OCI-LY3 (cell line): ENCODE results near the gene FADS1.

ENCODE experiments used
- H2AFZ ChIP-seq: fragments of 200-600, 300-600 bp; shearing (Covaris generic); 2 replicates; pipeline ENCODE4 v1.6.0; 2014; ENCODE audit warnings: antibody characterized with exemption, low read depth, low read length
- H3K27ac ChIP-seq: fragments of 200-600, 300-600 bp; sonication (generic); 2 replicates; pipeline ENCODE4 v1.5.1; 2014; ENCODE audit warnings: mild to moderate bottlenecking, low read length, moderate library complexity, mixed read lengths
- H3K27me3 ChIP-seq: fragments of 200-600, 300-600 bp; sonication (generic); 2 replicates; pipeline ENCODE4 v1.6.1; 2014; ENCODE audit warnings: low read depth, low read length, mixed read lengths
- H3K36me3 ChIP-seq: fragments of 200-600, 300-600 bp; sonication (generic); replicated peaks from 2 replicates; pipeline ENCODE3; 2014; ENCODE audit warnings: low read depth, low read length, mixed read lengths
- H3K4me1 ChIP-seq: fragments of 300-600, 200-600 bp; sonication (generic); 2 replicates; pipeline ENCODE4 v1.6.1; 2014; ENCODE audit warnings: low read length, mixed read lengths
- H3K4me2 ChIP-seq: fragments of 200-600, 300-600 bp; sonication (generic); 2 replicates; pipeline ENCODE4 v1.6.1; 2014; ENCODE audit warnings: low read length, mixed read lengths
- H3K4me3 ChIP-seq: fragments of 300-600, 200-600 bp; sonication (generic); 2 replicates; pipeline ENCODE4 v1.5.1; 2014; ENCODE audit warnings: antibody characterized with exemption, mild to moderate bottlenecking, low read length, moderate library complexity
- H3K79me2 ChIP-seq: fragments of 300-600, 200-600 bp; shearing (Covaris generic); 2 replicates; pipeline ENCODE4 v1.6.1; 2014; ENCODE audit warnings: mild to moderate bottlenecking, low read length, mixed read lengths
- H3K9ac ChIP-seq: fragments of 300-600, 200-600 bp; shearing (Covaris generic); 2 replicates; pipeline ENCODE4 v1.6.0; 2014; ENCODE audit warnings: mild to moderate bottlenecking, low read length, moderate library complexity
- H3K9me3 ChIP-seq: fragments of 200-600, 300-600 bp; shearing (Covaris generic); 2 replicates; pipeline ENCODE4 v1.6.1; 2014; ENCODE audit warnings: low read length, mixed read lengths; ENCODE audit not compliant: insufficient read depth
- H4K20me1 ChIP-seq: fragments of 200-600, 300-600 bp; sonication (generic); 2 replicates; pipeline ENCODE4 v1.6.1; 2016; ENCODE audit warnings: low read length, mixed read lengths; ENCODE audit not compliant: insufficient read depth
- EZH2phosphoT487 ChIP-seq: fragments of 200-600 bp; shearing (Covaris generic); IDR thresholded peaks from 2 replicates; pipeline ENCODE4 v1.6.1; 2018; ENCODE audit warnings: antibody characterized with exemption, mixed run types, low read depth
- TF ChIP-seq, protein P1 (sequence below): fragments of 200-600, 300-600 bp; sonication (generic); IDR thresholded peaks from 2 replicates; pipeline ENCODE4 v1.5.1; 2014; ENCODE audit warnings: antibody characterized with exemption, low read length, low read depth

The FADS1 gene

DNA sequence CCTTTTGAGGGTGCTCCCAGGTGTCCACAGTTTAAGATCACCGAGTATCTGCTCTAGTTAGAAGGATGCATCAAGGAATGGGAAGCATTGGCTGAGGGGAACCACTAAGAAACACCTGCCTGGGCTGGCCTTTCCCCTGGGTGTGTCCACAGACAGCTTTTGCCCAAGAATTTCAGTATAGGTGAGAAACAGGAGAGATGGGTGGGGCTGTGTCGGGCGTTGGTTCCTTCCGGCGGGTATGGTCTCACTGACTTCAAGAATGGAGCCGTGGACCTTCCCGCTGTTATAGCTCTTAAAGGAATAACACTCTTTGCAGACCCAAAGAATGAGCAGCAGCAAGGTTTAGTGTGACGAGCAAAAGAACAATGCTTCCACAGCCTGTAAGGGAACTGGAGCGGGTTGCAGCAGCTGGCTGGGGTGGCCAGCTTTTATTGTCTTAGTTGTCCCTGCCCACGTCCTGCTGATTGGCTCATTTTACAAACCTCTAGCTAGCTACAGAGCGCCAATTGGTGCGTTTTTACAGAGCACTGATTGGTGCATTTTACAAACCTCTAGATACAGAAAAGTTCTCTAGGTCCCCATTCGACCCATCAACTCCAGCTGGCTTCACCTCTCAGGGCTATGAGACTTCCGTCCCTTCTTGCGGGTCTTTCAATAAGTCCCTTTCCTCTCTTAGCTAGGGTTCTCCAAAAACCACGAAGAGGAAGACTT, 2.4 kb downstream of the FADS1 start:
- peaks cover 42% of the 10 kb centered on the region for H3K79me2 ChIP-seq
- peak overlapping the region; percentile 83 for H3K27ac ChIP-seq
- H3K36me3 ChIP-seq: peaks cover 45% of the 10 kb centered on the region
- H3K27me3 ChIP-seq: no peaks in the 10 kb centered on the region
- no peaks in the 10 kb centered on the region for H4K20me1 ChIP-seq
- no peaks in the 10 kb centered on the region for H3K9me3 ChIP-seq
- no peak overlapping the region for H2AFZ ChIP-seq
- H3K4me3 ChIP-seq: peak overlapping the region; percentile 91
- peaks cover 17% of the 10 kb centered on the region for H3K4me1 ChIP-seq
- peak overlapping the region; percentile 81 for H3K4me2 ChIP-seq
- TF ChIP-seq, protein P1, sequence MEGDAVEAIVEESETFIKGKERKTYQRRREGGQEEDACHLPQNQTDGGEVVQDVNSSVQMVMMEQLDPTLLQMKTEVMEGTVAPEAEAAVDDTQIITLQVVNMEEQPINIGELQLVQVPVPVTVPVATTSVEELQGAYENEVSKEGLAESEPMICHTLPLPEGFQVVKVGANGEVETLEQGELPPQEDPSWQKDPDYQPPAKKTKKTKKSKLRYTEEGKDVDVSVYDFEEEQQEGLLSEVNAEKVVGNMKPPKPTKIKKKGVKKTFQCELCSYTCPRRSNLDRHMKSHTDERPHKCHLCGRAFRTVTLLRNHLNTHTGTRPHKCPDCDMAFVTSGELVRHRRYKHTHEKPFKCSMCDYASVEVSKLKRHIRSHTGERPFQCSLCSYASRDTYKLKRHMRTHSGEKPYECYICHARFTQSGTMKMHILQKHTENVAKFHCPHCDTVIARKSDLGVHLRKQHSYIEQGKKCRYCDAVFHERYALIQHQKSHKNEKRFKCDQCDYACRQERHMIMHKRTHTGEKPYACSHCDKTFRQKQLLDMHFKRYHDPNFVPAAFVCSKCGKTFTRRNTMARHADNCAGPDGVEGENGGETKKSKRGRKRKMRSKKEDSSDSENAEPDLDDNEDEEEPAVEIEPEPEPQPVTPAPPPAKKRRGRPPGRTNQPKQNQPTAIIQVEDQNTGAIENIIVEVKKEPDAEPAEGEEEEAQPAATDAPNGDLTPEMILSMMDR: no peak
- TF ChIP-seq EZH2phosphoT487: no peak
- H3K9ac ChIP-seq: peak overlapping the region; percentile 89

DNA sequence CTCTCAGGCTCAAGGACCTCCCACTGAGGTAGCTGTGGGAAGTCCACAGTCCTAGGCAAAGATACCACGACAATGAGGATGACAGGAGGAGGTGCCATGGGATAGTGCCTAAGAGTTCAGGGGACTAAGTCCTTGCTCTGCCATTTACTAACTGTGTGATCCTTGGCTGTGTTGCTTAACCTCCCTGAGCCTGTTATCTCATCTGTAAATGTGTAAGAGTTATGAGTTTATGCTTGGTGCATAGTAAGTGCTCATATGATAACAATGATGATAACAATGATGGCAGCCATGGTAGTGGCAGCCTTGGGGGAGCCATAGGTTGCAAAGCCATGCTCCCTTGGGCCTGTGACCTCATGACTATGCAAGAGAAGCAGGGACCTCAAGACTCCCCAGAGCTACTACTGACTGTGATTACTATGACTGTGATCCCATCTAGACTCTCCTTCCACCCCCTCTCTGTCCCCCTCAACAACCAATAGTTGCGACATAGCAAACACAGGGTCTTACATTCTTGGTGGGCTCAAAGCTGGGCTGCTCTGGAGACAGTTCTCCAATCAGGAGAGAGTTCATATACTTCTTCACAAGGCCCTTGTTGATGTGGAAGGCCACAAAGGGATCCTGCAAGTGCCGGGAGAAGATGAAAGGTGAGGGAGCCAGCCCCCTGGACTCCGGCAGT, 3.9 kb downstream of the FADS1 start:
- Histone ChIP-seq H3K4me3 (no peak overlapping the region), H3K4me2 (no peak overlapping the region), H4K20me1 (0 out of 2 replicates have a peak, but pooled peaks cover 4% of the 10 kb centered on the region), H3K4me1 (peaks cover 14% of the 10 kb centered on the region), H3K27ac (no peak overlapping the region), H3K36me3 (peaks cover 58% of the 10 kb centered on the region), H3K9ac (no peak overlapping the region), H3K27me3 (no peaks in the 10 kb centered on the region), H3K79me2 (peaks cover 39% of the 10 kb centered on the region), H2AFZ (no peak overlapping the region), H3K9me3 (no peaks in the 10 kb centered on the region)
- TF ChIP-seq, protein P1: no peak
- TF ChIP-seq EZH2phosphoT487: no peak

GRCh38 chr11:61811831-61812230, 5.0 kb downstream of the FADS1 start:
- Histone ChIP-seq H3K36me3 (peaks cover 66% of the 10 kb centered on the region), H3K27me3 (no peaks in the 10 kb centered on the region), H4K20me1 (0 out of 2 replicates have a peak, but pooled peaks cover 4% of the 10 kb centered on the region), H3K9me3 (no peaks in the 10 kb centered on the region), H3K27ac (no peak overlapping the region), H3K4me2 (no peak overlapping the region), H2AFZ (no peak overlapping the region), H3K9ac (no peak overlapping the region), H3K79me2 (peaks cover 38% of the 10 kb centered on the region), H3K4me3 (no peak overlapping the region), H3K4me1 (peaks cover 8% of the 10 kb centered on the region)
- TF ChIP-seq, protein P1: no peak
- no peak for TF ChIP-seq EZH2phosphoT487

GRCh38 chr11:61810671-61811175, 6.1 kb downstream of the FADS1 start:
- no peak overlapping the region for H3K4me3 ChIP-seq
- no peak overlapping the region for H3K9ac ChIP-seq
- H3K4me1 ChIP-seq: peaks cover 8% of the 10 kb centered on the region
- H3K79me2 ChIP-seq: peaks cover 29% of the 10 kb centered on the region
- no peak overlapping the region for H2AFZ ChIP-seq
- H3K27ac ChIP-seq: no peak overlapping the region
- TF ChIP-seq, protein P1: no peak
- no peak for TF ChIP-seq EZH2phosphoT487
- H3K4me2 ChIP-seq: no peak overlapping the region
- H3K36me3 ChIP-seq: peaks cover 74% of the 10 kb centered on the region
- 0 out of 2 replicates have a peak, but pooled peaks cover 4% of the 10 kb centered on the region for H4K20me1 ChIP-seq
- no peaks in the 10 kb centered on the region for H3K27me3 ChIP-seq
- H3K9me3 ChIP-seq: no peaks in the 10 kb centered on the region
